NCI-H526 treated with DMSO at 0.1 percent for 48 hours (cell line): ENCODE measurements around the gene CTXN2.

Source experiments
- DNase-seq: peaks from one replicate; lab custom pipeline; 2025; lab: John Stamatoyannopoulos, UW

Gene CTXN2

GRCh38 chr15:48222627-48223026 lies 31.2 kb downstream of the CTXN2 start:
- no peak for DNase-seq

GRCh38 chr15:48225771-48226170 lies 34.3 kb downstream of the CTXN2 start:
- DNase-seq = no peak

- DNase-seq = no peak
Observed at GRCh38 chr15:48230498-48230897, 39.0 kb downstream of the CTXN2 start.

GRCh38 chr15:48233246-48233645 lies 41.8 kb downstream of the CTXN2 start:
- no peak for DNase-seq

- DNase-seq = no peak
Observed at GRCh38 chr15:48239334-48239733, 47.9 kb downstream of the CTXN2 start.

- no peak for DNase-seq
Observed at GRCh38 chr15:48242015-48242414, 50.5 kb downstream of the CTXN2 start.

GRCh38 chr15:48242535-48242934 lies 51.1 kb downstream of the CTXN2 start:
- DNase-seq = no peak

- DNase-seq = no peak
Observed at GRCh38 chr15:48244921-48245320, 53.5 kb downstream of the CTXN2 start.

GRCh38 chr15:48248414-48248813 lies 56.9 kb downstream of the CTXN2 start:
- no peak for DNase-seq

- peak; percentile 32 for DNase-seq
Observed at GRCh38 chr15:48250640-48251076, 59.2 kb downstream of the CTXN2 start.

GRCh38 chr15:48253172-48253571 lies 61.7 kb downstream of the CTXN2 start:
- DNase-seq = no peak
